Stimulated activated CD8-positive, alpha-beta memory T cell treated with anti-CD3 and anti-CD28 coated beads, Interleukin-4, amount 100 ng/mL, for 4 hours (primary cell): Measurements from ENCODE around the gene MNX1.

Experiments
- DNase-seq, 2 donors: peaks; one replicate each; pipeline ENCODE4 v3.0.0-alpha.2; 2020; ENCODE audit warnings: low read depth in 2 of 2, low spot score in 1 of 2

The MNX1 gene

GRCh38 chr7:157032644-157033482, 22.4 kb upstream of the MNX1 start:
- DNase-seq, result no peak

GRCh38 chr7:157032128-157032527, 21.7 kb upstream of the MNX1 start:
- no peak for DNase-seq

- no peak for DNase-seq
Observed at GRCh38 chr7:157028199-157028903, 17.9 kb upstream of the MNX1 start.

- DNase-seq, result no peak
Observed at GRCh38 chr7:157027568-157028198, 17.2 kb upstream of the MNX1 start.

GRCh38 chr7:157024716-157025115, 14.3 kb upstream of the MNX1 start:
- no peak for DNase-seq

DNA sequence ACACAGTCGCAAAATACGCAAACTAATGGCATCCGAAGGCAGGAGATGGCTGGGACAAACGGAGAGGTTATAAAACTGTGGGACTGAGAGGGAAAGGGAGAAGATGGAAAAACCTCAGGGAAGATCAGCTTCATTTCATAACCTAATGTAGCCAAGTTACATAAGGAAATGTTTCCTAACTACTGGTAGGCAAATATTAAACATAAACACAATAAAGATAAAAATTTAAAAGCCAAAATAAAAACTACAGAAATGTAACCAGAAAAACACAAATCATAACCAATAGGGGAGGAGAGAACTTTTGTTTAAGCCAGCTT, 13.1 kb upstream of the MNX1 start:
- no peak for DNase-seq

- no peak for DNase-seq
Observed at GRCh38 chr7:157022681-157023588, 12.5 kb upstream of the MNX1 start.

DNA sequence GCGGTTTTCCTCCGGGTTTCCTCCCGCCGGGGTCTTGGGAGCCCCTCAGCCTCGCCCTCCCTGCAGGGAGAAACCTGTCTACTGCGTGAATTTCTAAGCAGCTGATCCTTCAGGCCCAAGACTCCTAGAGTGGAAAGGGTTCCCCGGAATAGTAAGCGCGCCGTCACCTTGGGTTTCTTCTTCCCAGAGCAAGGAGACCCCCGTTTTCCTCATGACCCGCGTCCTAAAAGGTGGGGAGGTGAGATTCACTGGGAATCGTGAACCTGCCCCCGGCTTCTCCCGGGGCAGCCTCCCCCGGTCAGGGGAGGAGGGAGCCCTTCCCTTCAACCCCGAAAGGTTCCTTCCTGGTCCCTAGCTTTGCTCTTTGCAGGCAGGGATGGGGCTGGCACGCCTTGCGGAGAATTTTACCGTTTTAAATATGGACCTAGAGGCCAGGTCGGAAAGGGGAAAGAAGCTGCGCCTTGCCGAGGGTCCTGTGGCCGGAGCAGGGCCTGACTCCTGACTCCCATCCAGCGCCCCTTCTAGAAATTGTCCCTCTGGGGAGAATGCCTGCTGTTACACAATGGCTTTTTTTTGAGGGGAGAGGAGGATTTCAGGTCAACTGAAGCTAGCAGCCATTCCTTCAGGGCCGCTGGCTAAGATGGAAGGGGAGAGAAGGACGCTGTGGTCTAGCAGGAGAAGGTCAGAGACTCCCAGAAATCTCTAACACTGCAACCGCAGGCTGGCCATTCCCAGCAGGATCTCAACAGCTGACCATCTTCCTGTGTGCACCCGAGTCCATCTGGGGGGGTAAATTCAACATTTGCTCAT, 11.6 kb upstream of the MNX1 start:
- DNase-seq, result no peak

DNA sequence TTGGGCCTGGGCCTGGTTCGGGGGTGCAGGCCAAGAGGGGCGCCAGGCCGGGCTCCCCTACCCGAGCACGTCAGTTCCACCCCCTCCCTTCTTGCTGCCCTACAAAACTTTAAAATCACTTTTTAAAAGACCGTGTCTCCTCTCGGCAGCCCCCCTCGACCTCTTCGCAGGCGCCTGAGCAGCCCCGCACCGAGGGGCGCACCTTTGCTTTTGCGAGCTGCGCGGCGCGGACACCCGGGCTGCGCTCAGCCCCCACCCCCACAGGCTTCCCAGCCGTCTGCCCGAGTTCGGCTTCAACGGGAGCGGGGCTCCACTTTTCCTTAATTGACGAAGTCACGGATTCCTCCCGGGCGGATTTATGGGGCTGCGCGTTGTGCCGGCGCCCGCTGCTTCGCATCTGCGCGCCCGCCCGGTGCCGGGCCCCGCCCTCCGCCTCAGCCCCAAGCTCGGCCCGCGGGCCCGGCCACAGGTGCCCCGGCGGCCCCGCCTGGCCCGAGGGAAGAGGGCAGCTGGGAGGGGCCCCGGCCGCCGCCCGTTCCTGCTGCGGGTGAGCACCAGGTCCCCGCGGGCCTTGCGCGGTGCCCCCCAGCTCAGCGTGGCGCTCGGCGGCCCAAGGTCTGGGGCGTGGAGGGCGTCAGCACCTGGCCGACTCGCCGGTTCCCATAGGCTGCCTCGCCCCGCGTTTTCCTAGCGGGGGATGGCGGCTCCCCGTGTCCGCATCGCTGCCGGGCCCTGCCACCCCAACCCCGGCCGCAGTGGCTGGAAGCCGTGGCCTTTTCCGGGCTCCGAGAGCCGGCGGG, 10.8 kb upstream of the MNX1 start:
- no peak for DNase-seq

DNA sequence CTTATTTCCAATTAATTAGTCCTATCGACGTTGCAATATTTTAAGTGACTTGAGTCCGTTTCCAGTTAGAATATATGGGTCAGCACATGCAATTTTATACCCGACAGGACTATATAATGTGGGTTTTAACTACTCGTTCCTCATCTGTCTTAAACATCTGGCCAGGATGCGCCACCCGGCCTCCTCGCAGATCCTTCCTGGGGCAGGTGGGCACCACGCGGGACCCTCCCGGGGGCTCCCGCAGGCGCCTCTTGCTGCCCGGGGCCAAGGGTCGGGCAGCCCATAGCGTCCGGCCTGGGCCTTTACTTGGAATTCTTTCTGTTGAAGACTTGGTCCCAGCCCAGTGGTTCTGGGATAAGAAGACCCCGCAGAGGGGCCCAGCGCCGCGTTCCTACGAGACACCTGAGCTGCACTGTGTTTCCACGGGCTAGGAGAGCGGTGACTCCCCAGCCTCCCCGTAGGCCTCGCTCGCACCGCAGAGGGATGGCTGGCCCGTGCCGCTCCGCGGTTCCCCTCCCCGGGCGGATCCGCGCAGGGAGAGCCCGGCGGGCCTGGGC, 10.1 kb upstream of the MNX1 start:
- no peak for DNase-seq

GRCh38 chr7:157019718-157020451, 9.4 kb upstream of the MNX1 start:
- DNase-seq, result no peak

DNA sequence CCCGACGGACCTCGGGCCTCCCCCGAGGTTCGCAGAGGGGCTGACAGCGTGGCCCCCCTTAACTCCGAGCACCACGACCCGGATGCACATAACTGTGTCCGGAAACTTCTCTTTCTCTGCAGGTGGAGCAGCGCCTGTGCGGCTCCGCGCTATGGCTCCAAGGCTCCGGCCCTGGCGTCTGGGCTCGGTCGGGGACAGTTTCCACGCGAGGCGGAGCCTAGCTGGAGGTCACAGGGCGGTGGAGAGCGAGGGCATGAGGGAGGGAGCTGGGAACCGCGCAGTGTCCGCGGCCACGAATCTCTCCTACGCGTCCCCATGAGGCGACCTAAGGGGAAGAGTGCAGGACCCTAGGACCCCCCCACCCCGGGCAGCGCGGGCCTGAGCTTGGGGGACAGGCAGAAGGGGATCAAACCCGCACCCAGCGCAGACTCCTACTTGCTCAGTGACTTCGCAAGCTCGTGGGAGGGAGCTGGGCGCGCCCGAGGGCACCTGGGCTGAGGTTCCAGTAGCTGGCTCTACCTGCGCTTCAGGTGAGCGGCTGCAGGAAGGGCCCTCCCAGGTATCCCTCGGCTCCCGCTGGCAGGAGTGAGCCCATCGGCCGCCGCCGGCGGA, 8.6 kb upstream of the MNX1 start:
- DNase-seq, result no peak

GRCh38 chr7:157018328-157018996, 8.0 kb upstream of the MNX1 start:
- no peak for DNase-seq

- no peak for DNase-seq
Observed at GRCh38 chr7:157017603-157018327, 7.3 kb upstream of the MNX1 start.

DNA sequence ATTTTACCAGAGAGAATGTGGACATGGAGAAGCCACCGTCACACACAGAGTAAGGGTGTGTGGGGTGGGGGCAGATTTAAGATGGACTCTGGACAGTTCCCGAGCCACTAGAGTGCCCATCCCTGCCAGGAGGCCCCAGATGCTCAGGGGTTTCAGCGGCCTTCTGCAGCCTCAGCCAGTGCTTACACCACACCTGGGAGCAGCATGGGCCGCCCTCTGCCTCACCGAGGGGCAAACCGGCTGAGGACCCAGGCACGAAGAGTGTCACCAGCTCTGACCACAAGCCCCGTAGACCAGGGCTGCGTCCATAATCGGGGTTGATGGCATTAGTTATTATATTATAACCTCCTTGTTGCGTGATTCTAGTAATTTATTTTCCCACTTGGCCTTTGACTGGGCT, 6.7 kb upstream of the MNX1 start:
- no peak for DNase-seq

GRCh38 chr7:157016352-157017041, 6.0 kb upstream of the MNX1 start:
- DNase-seq, result no peak

DNA sequence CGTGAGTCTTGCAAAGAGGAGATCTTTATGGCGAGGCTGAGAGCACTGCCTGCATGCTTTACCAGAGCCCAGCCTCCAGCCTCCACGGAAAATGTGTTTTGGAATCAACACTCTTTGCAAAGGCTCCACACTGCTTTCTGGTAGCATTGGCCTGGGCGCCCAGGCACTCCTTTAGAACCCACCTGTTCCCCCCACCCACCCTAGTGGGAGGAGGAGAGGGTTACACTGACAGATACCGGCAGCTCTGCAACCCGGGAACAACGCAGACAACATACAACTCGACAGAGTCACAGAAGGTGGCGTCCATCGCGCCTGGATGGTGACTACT, 5.5 kb upstream of the MNX1 start:
- no peak for DNase-seq
